Endothelial cell of umbilical vein (primary cell): Measurements from ENCODE around the gene GAB2. TPM values are rescaled to one million over a fixed set of nuclear protein-coding genes. Genes with fewer than 3 reads are reported as not detected.

Experiments used
- BruUV-seq: library from RNA; stranded (reverse); fragments of 400-500 nt; replicated peaks from 2 replicates; lab custom pipeline; 2021; lab: Mats Ljungman, UMichigan
- CTCF ChIA-PET: fragments of 300-600, 350-600 bp; sonication (Branson Sonifier 250); formaldehyde crosslinking; loops from one replicate; lab custom pipeline; 2021; ENCODE audit warnings: antibody characterized with exemption, inconsistent platforms; lab: Charles Lee
- POLR2A ChIA-PET: fragments of 300-600, 350-600 bp; sonication (Branson Sonifier 250); formaldehyde crosslinking; loops from one replicate; lab custom pipeline; 2021; ENCODE audit warnings: antibody characterized with exemption, inconsistent platforms; lab: Charles Lee
- DNase-seq: peaks from one replicate; pipeline ENCODE4 v3.0.0-alpha.2; 2011; ENCODE audit warnings: low read depth, low spot score
- FAIRE-seq: peaks from 2 replicates; lab custom pipeline; 2011; peaks lifted over from hg19 to GRCh38; lab: Jason Lieb, UNC
- H2AFZ ChIP-seq: 2 replicates; pipeline ENCODE4 v1.6.0; 2012; ENCODE audit warnings: low read depth, low read length, control low read depth, inconsistent platforms
- H3K27ac ChIP-seq: 2 replicates; pipeline ENCODE4 v1.5.1; 2011; ENCODE audit warnings: low read depth, mild to moderate bottlenecking, control low read depth, low read length, moderate library complexity; ENCODE audit not compliant: insufficient read depth
- H3K27me3 ChIP-seq, 2 experiments: 2 replicates each; pipeline versions ENCODE4 v1.6.0 to v1.6.1; 2011; ENCODE audit warnings: low read length in 2 of 2, mixed read lengths in 1 of 2; ENCODE audit not compliant: control insufficient read depth in 2 of 2, insufficient read depth in 2 of 2
- H3K36me3 ChIP-seq, 2 experiments: 2 replicates in 1 of 2; 3 replicates in 1 of 2; pipeline ENCODE4 v1.5.1; 2011; ENCODE audit warnings: low read length in 2 of 2, mild to moderate bottlenecking in 1 of 2, moderate library complexity in 1 of 2; ENCODE audit not compliant: control insufficient read depth in 2 of 2, insufficient read depth in 2 of 2; ENCODE audit errors: extremely low read depth in 1 of 2
- H3K4me1 ChIP-seq: 3 replicates; pipeline ENCODE4 v1.5.1; 2011; ENCODE audit warnings: mild to moderate bottlenecking, low read length; ENCODE audit not compliant: control insufficient read depth, insufficient read depth; ENCODE audit errors: extremely low read depth
- H3K4me2 ChIP-seq: 2 replicates; pipeline ENCODE4 v1.6.1; 2011; ENCODE audit warnings: low read length, control low read depth, mixed read lengths; ENCODE audit not compliant: insufficient read depth
- H3K4me3 ChIP-seq, 3 experiments: fragments of 200-600 bp in 1 of 3; sonication (generic), shearing (Covaris generic) in 1 of 3; replicated peaks in 1 of 3; 2 replicates each; pipeline ENCODE4 v1.5.1; 2011 to 2016; ENCODE audit warnings: control low read depth in 3 of 3, low read length in 3 of 3, mild to moderate bottlenecking in 2 of 3, inconsistent platforms in 1 of 3, low read depth in 1 of 3, moderate library complexity in 1 of 3; ENCODE audit not compliant: insufficient read depth in 1 of 3
- H3K79me2 ChIP-seq: 2 replicates; pipeline ENCODE4 v1.6.0; 2012; ENCODE audit warnings: low read length, inconsistent platforms; ENCODE audit not compliant: control insufficient read depth, insufficient read depth
- H3K9ac ChIP-seq: replicated peaks from 2 replicates; pipeline ENCODE3; 2011; ENCODE audit warnings: low read length, control low read depth; ENCODE audit not compliant: insufficient read depth; ENCODE audit errors: extremely low read depth
- H3K9me1 ChIP-seq: replicated peaks from 3 replicates; pipeline ENCODE4 v1.6.0; 2011; ENCODE audit warnings: mild to moderate bottlenecking, low read length; ENCODE audit not compliant: control insufficient read depth, insufficient read depth; ENCODE audit errors: extremely low read depth
- H3K9me3 ChIP-seq: replicated peaks from 2 replicates; pipeline ENCODE4 v1.5.1; 2012; ENCODE audit warnings: low read length, inconsistent platforms; ENCODE audit not compliant: control insufficient read depth, insufficient read depth
- H4K20me1 ChIP-seq: replicated peaks from 2 replicates; pipeline ENCODE3; 2011; ENCODE audit warnings: mild to moderate bottlenecking, low read length; ENCODE audit not compliant: control insufficient read depth, insufficient read depth; ENCODE audit errors: extremely low read depth
- CTCF ChIP-seq, 2 donors: IDR thresholded peaks; 1 replicate in 1 of 2; 2 replicates in 1 of 2; pipeline ENCODE4 v1.5.1; 2011; ENCODE audit warnings: low read length in 2 of 2, mild to moderate bottlenecking in 2 of 2, moderate library complexity in 2 of 2, control low read depth in 1 of 2, inconsistent platforms in 1 of 2, low read depth in 1 of 2; ENCODE audit not compliant: insufficient read depth in 1 of 2; ENCODE audit errors: extremely low read depth in 1 of 2
- EZH2 ChIP-seq: IDR thresholded peaks from 2 replicates; pipeline ENCODE4 v1.6.1; 2012; ENCODE audit warnings: borderline replicate concordance, low read depth, mild to moderate bottlenecking, moderate library complexity, low read length, inconsistent platforms; ENCODE audit not compliant: severe bottlenecking
- FOS ChIP-seq: IDR thresholded peaks from 2 replicates; pipeline ENCODE4 v1.6.1; 2011; ENCODE audit warnings: mild to moderate bottlenecking, low read length, moderate library complexity, borderline replicate concordance; ENCODE audit not compliant: insufficient read depth
- GATA2 ChIP-seq: IDR thresholded peaks from 2 replicates; pipeline ENCODE4 v1.7.0; 2011; ENCODE audit warnings: low read depth, mild to moderate bottlenecking, moderate library complexity, mixed read lengths, low read length; ENCODE audit not compliant: insufficient read length, insufficient read depth
- JUN ChIP-seq: IDR thresholded peaks from 2 replicates; pipeline ENCODE4 v1.6.1; 2011; ENCODE audit warnings: borderline replicate concordance, low read depth; ENCODE audit not compliant: insufficient read length, insufficient read depth
- MAX ChIP-seq: IDR thresholded peaks from 2 replicates; pipeline ENCODE4 v1.6.1; 2011; ENCODE audit not compliant: insufficient read depth, insufficient read length
- MYC ChIP-seq: IDR thresholded peaks from one replicate; pipeline ENCODE4 v1.6.1; 2011; ENCODE audit warnings: mild to moderate bottlenecking, low read depth, low read length
- POLR2A ChIP-seq: IDR thresholded peaks from 2 replicates; pipeline ENCODE4 v1.6.1; 2012; ENCODE audit warnings: low read depth, mild to moderate bottlenecking, control low read depth, low read length
- POLR2AphosphoS5 ChIP-seq: IDR thresholded peaks from 2 replicates; pipeline ENCODE4 v1.6.1; 2012; ENCODE audit warnings: low read depth, mild to moderate bottlenecking, control low read depth, low read length, moderate library complexity; ENCODE audit not compliant: insufficient read depth
- dilution Hi-C: fragments of 300-500 bp; cut with MboI; formaldehyde crosslinking; loops from one replicate; pipeline ENCODE4 v1.15.0; 2019; ENCODE audit warnings: low sequenced_read_pairs; ENCODE audit not compliant: extremely low pct_ligation_motif_present
- intact Hi-C: fragments of 100-400 bp; cut with micrococcal nuclease; formaldehyde crosslinking; loops from one replicate; pipeline ENCODE4 v1.10.0; 2022
- polyA plus RNA-seq, 4 experiments: library from polyadenylated mRNA; depleted of rRNA in 3 of 4; stranded (reverse) in 3 of 4; unstranded in 1 of 4; fragments of >200 nt; gene quantifications; 2 replicates each; pipeline versions ENCODE4 v1.2.1 to v1.2.3, GENCODE V29; 2011 to 2012; ENCODE audit warnings: missing spikeins in 1 of 4
- total RNA-seq: library from RNA; stranded (reverse); gene quantifications from 2 replicates; pipeline ENCODE4 v1.2.3, GENCODE V29; 2021

The GAB2 gene
- total and polyA plus RNA-seq, 2 donors (not counting 3 experiments of a cell fraction or from before 2014, with no cell fraction given), result 19.6 to 39.6 TPM

GRCh38 chr11:78248191-78248590 is 169.4 kb downstream of the GAB2 start:
- Histone ChIP-seq H3K9ac (no peak overlapping the region), H3K36me3 (peaks cover 5 to 6% of the 10 kb centered on the region in 2 experiments), H3K4me1 (peaks cover 11% of the 10 kb centered on the region), H3K9me1 (no peaks in the 10 kb centered on the region), H3K9me3 (no peaks in the 10 kb centered on the region), H4K20me1 (no peaks in the 10 kb centered on the region), H3K4me3 (no peak overlapping the region), H3K4me2 (no peak overlapping the region), H2AFZ (no peak overlapping the region), H3K79me2 (peaks cover 5% of the 10 kb centered on the region), H3K27me3 (no peaks in the 10 kb centered on the region), H3K27ac (no peak overlapping the region)
- POLR2A ChIA-PET, result no interaction called here
- dilution Hi-C loops, result no loop called here
- intact Hi-C loops, result no loop called here
- FAIRE-seq (no peak), DNase-seq (no peak)
- TF ChIP-seq MAX (no peak), CTCF (IDR thresholded peaks at IDR 0.05; ENCODE audit: extremely low read depth in 1 of 2, insufficient read depth in 1 of 2, low read depth in 1 of 2, low read length in 2 of 2) (no peak), GATA2 (no peak), FOS (no peak), POLR2AphosphoS5 (no peak), MYC (no peak), EZH2 (no peak), POLR2A (no peak), JUN (no peak)
- no TSS peak for BruUV-seq
- CTCF ChIA-PET, result interaction anchor here (1.0 kb wide), 1 partner anchor 20 kb away, joined by 5 read pairs; no protein-coding TSS in a partner anchor
